Calu3 (cell line): ENCODE results near the gene BTN2A1. TPM values are rescaled to one million over a fixed set of nuclear protein-coding genes. Genes with fewer than 3 reads are reported as not detected.

Experiments used
- BruUV-seq: library from RNA; stranded (reverse); fragments of 400-500 nt; replicated peaks from 2 replicates; lab custom pipeline; 2021; lab: Mats Ljungman, UMichigan
- CTCF ChIA-PET: fragments of 300-600 bp; sonication (Branson Sonifier 250); formaldehyde crosslinking; loops from one replicate; lab custom pipeline; 2022; ENCODE audit warnings: antibody characterized with exemption; lab: Charles Lee
- DNase-seq: peaks from one replicate; pipeline ENCODE4 v3.0.0; 2022
- H3K27ac Mint-ChIP-seq: one replicate; pipeline ENCODE4 v1.8.0; 2022; ENCODE audit warnings: mixed read lengths; ENCODE audit not compliant: unreplicated experiment
- H3K27me3 Mint-ChIP-seq: one replicate; pipeline ENCODE4 v1.8.0; 2022; ENCODE audit warnings: mixed read lengths; ENCODE audit not compliant: unreplicated experiment
- H3K36me3 Mint-ChIP-seq: one replicate; pipeline ENCODE4 v1.8.0; 2022; ENCODE audit warnings: mild to moderate bottlenecking, moderate library complexity, mixed read lengths; ENCODE audit not compliant: insufficient read depth, unreplicated experiment
- H3K4me1 Mint-ChIP-seq: one replicate; pipeline ENCODE4 v1.8.0; 2022; ENCODE audit warnings: mild to moderate bottlenecking, low read depth, mixed read lengths; ENCODE audit not compliant: unreplicated experiment
- H3K4me3 Mint-ChIP-seq: one replicate; pipeline ENCODE4 v1.8.0; 2022; ENCODE audit warnings: mild to moderate bottlenecking, low read depth, moderate library complexity, mixed read lengths; ENCODE audit not compliant: unreplicated experiment
- H3K9me3 Mint-ChIP-seq: one replicate; pipeline ENCODE4 v1.8.0; 2022; ENCODE audit warnings: low read depth, mixed read lengths; ENCODE audit not compliant: unreplicated experiment
- intact Hi-C: fragments of 100-400 bp; cut with micrococcal nuclease; formaldehyde crosslinking; loops from one replicate; pipeline ENCODE4 v1.10.0; 2022; ENCODE audit not compliant: unreplicated experiment
- total RNA-seq: library from RNA; stranded (reverse); gene quantifications from 2 replicates; pipeline ENCODE4 v1.2.3, GENCODE V29; 2022
- TF ChIP-seq, protein P1 (sequence below): fragments of 200-600 bp; IDR thresholded peaks from one replicate; pipeline ENCODE4 v1.8.0; 2022; ENCODE audit warnings: antibody characterized with exemption; ENCODE audit not compliant: unreplicated experiment

Gene BTN2A1
- total RNA-seq, 1 experiment from 2014 or later = 32.5 TPM

- Mint-ChIP-seq H3K9me3 (no peaks in the 10 kb centered on the region), H3K4me3 (no peak overlapping the region), H3K4me1 (peaks cover 12% of the 10 kb centered on the region), H3K27me3 (no peaks in the 10 kb centered on the region), H3K27ac (no peak overlapping the region), H3K36me3 (peaks cover 6% of the 10 kb centered on the region)
- TF ChIP-seq, protein P1, sequence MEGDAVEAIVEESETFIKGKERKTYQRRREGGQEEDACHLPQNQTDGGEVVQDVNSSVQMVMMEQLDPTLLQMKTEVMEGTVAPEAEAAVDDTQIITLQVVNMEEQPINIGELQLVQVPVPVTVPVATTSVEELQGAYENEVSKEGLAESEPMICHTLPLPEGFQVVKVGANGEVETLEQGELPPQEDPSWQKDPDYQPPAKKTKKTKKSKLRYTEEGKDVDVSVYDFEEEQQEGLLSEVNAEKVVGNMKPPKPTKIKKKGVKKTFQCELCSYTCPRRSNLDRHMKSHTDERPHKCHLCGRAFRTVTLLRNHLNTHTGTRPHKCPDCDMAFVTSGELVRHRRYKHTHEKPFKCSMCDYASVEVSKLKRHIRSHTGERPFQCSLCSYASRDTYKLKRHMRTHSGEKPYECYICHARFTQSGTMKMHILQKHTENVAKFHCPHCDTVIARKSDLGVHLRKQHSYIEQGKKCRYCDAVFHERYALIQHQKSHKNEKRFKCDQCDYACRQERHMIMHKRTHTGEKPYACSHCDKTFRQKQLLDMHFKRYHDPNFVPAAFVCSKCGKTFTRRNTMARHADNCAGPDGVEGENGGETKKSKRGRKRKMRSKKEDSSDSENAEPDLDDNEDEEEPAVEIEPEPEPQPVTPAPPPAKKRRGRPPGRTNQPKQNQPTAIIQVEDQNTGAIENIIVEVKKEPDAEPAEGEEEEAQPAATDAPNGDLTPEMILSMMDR = no peak
- DNase-seq = no peak
- BruUV-seq = no TSS peak
- CTCF ChIA-PET = no interaction called here
- intact Hi-C loops = no loop called here
These were observed 15.8 kb upstream of the BTN2A1 start for GRCh38 chr6:26441977-26442376.

GRCh38 chr6:26445934-26446667, 11.7 kb upstream of the BTN2A1 start:
- CTCF ChIA-PET = no interaction called here
- intact Hi-C loops = no loop called here
- Mint-ChIP-seq H3K27me3 (no peaks in the 10 kb centered on the region), H3K9me3 (no peaks in the 10 kb centered on the region), H3K4me3 (no peak overlapping the region), H3K36me3 (no peaks in the 10 kb centered on the region), H3K27ac (no peak overlapping the region), H3K4me1 (no peaks in the 10 kb centered on the region)
- TF ChIP-seq, protein P1 = no peak
- DNase-seq = no peak
- BruUV-seq = no TSS peak

DNA sequence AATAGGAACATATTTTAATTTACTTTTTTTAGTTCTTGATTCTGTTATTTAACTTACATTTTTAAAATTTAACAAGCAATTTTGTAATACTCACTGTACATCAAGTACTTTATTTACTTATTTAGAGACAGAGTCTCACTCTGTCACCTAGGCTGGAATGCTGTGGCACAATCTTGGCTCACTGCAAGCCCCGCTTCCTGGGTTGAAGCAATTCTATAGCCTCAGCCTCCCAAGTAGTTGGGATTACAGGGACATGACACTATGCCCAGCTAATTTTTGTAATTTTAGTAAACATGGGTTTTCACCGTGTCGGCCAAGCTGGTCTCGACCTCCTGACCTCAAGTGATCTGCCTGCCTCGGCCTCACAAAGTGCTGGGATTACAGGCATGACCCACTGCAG, 10.5 kb upstream of the BTN2A1 start:
- DNase-seq = no peak
- Mint-ChIP-seq H3K4me1 (no peaks in the 10 kb centered on the region), H3K27ac (no peak overlapping the region), H3K27me3 (no peaks in the 10 kb centered on the region), H3K9me3 (no peaks in the 10 kb centered on the region), H3K36me3 (no peaks in the 10 kb centered on the region), H3K4me3 (no peak overlapping the region)
- TF ChIP-seq, protein P1 = no peak
- BruUV-seq = no TSS peak
- intact Hi-C loops = no loop called here
- CTCF ChIA-PET = no interaction called here

- Mint-ChIP-seq H3K4me3 (no peak overlapping the region), H3K9me3 (no peaks in the 10 kb centered on the region), H3K27ac (no peak overlapping the region), H3K27me3 (no peaks in the 10 kb centered on the region), H3K36me3 (no peaks in the 10 kb centered on the region), H3K4me1 (no peaks in the 10 kb centered on the region)
- CTCF ChIA-PET = no interaction called here
- BruUV-seq = no TSS peak
- TF ChIP-seq, protein P1 = no peak
- intact Hi-C loops = no loop called here
- no peak for DNase-seq
These were observed 7.5 kb upstream of the BTN2A1 start for GRCh38 chr6:26450240-26450639.
